GM10248 (cell line): ENCODE results near the gene SUCNR1.

Experiments
- CTCF ChIA-PET: fragments of 300-600 bp; sonication (Branson Sonifier 250); formaldehyde crosslinking; extraction: SDS; loops from one replicate; lab custom pipeline; 2021; ENCODE audit warnings: antibody characterized with exemption; lab: Yijun Ruan, JAX
- POLR2A ChIA-PET: fragments of 350-650 bp; sonication (Branson Sonifier 250); formaldehyde crosslinking; extraction: SDS; loops from one replicate; lab custom pipeline; 2020; ENCODE audit warnings: antibody characterized with exemption; lab: Yijun Ruan, JAX
- DNase-seq: peaks from one replicate; pipeline ENCODE4 v3.0.0; 2012; ENCODE audit errors: extremely low spot score
- CTCF ChIP-seq: IDR thresholded peaks from 2 replicates; pipeline ENCODE4 v1.5.1; 2012; ENCODE audit warnings: mild to moderate bottlenecking, low read depth; ENCODE audit errors: extremely low read depth, missing control alignments, control extremely low read depth

SUCNR1 gene, protein sequence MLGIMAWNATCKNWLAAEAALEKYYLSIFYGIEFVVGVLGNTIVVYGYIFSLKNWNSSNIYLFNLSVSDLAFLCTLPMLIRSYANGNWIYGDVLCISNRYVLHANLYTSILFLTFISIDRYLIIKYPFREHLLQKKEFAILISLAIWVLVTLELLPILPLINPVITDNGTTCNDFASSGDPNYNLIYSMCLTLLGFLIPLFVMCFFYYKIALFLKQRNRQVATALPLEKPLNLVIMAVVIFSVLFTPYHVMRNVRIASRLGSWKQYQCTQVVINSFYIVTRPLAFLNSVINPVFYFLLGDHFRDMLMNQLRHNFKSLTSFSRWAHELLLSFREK

DNA sequence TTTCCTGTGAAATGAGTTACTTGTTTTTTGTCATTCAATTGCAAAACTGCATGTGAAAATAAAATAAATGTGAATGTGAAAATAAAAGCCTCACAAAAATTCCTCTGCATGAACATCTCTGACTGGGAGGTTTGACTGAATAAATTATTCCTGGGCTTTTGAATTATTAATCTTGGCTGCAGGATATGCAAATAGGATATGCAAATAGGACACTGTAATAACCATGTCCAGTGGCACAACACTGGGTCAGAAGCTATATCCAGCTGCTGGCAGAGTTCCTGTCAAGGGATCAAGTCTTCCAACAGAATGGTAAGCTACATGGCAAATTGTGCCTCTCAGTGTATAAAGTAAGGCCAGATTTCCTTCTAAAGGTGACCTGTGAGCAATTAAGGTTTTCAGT lies at the start of gene SUCNR1:
Gene SUCNR1, plus strand, starts transcription at position 246 of the 400 bp plus-strand sequence. CDS start 6,250 bp downstream, outside the sequence.
- ChIA-PET CTCF (no interaction called here), POLR2A (no interaction called here)
- TF ChIP-seq CTCF: no peak

GRCh38 chr3:151827816-151828215 lies 45.6 kb upstream of the SUCNR1 start:
- TF ChIP-seq CTCF: no peak
- POLR2A ChIA-PET: no interaction called here
- no peak for DNase-seq
- CTCF ChIA-PET: no interaction called here

More for the DNA sequence above, at the start of gene SUCNR1:
- no peak for DNase-seq

GRCh38 chr3:151835751-151836525 lies 37.5 kb upstream of the SUCNR1 start:
- POLR2A ChIA-PET: no interaction called here
- CTCF ChIA-PET: interaction anchor here (1.0 to 5.4 kb wide), 6 partner anchors 14 to 601 kb away, joined by 3 to 37 read pairs (median 4); no protein-coding TSS in a partner anchor
- no peak for TF ChIP-seq CTCF
- DNase-seq: no peak

DNA sequence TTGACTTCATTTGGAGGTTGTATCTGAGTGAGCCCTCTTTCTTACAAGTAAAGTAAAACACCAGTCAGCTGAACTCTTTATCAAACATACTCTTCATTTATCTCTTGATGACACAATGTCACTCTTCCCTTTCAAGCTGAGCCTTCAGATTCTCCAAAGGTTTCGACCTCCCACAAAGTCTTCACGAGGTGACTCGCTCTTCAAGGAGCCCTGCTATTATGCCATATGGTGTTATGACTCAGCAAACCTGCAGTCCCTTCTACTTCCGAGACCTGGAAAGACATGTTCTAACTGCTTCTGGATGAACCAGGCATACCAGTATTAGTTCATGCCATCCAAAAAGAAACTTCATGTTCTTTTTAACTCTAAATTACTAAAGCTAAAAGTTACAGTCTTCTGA lies 36.4 kb upstream of the SUCNR1 start:
- POLR2A ChIA-PET: no interaction called here
- TF ChIP-seq CTCF: no peak
- CTCF ChIA-PET: interaction anchor here (1.0 to 5.4 kb wide), 8 partner anchors 11 to 553 kb away, joined by 3 to 37 read pairs (median 4); no protein-coding TSS in a partner anchor
- DNase-seq: no peak

DNA sequence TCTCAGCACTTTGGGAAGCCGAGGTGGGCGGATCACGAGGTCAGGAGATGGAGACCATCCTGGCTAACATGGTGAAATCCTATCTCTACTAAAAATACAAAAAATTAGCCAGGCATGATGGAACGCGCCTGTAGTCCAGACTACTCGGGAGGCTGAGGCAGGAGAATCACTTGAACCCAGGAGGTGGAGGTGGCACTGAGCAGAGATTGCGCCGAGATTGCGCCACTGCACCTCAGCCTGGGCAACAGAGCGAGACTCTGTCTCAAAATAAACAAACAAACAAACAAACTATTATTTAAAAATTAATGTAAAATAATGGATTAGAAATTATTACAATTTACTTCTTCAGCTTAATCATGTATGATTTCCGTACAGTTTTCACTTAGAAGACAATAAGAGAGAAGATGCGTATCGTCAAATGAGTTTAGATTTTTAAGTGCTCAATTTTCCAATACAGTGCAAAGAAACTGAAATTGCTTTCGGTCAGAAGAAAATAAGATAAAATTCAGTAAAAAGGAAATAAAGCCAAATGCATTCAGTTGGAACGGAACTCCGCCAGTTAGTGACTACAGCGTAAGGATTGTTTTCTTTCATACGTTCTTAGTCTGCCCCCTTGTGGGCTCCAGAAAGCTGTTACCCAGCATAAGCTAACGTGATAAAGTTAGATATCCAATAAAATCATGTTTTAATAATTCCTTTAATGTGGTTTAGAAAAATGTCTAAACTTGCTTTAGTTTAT lies 34.7 kb upstream of the SUCNR1 start:
- ChIA-PET CTCF (interaction anchor here (0.6 to 5.4 kb wide), 23 partner anchors 9 to 682 kb away, joined by 3 to 37 read pairs (median 4); no protein-coding TSS in a partner anchor), POLR2A (no interaction called here)
- TF ChIP-seq CTCF: peak; percentile 76
- DNase-seq: peak; percentile 43

GRCh38 chr3:151839313-151839631 lies 34.2 kb upstream of the SUCNR1 start:
- POLR2A ChIA-PET: no interaction called here
- peak; percentile 12 for TF ChIP-seq CTCF
- DNase-seq: no peak
- CTCF ChIA-PET: interaction anchor here (0.6 to 5.4 kb wide), 20 partner anchors 9 to 683 kb away, joined by 3 to 37 read pairs (median 4); no protein-coding TSS in a partner anchor
